Measurements from ENCODE around the gene COX7A2. TPM values are rescaled to one million over a fixed set of nuclear protein-coding genes. Genes with fewer than 3 reads are reported as not detected.

The COX7A2 gene
- total RNA-seq, 1 donor, result 49.3 TPM

- no peak for DNase-seq (ENCODE audit: low read depth in 2 of 3, low spot score in 2 of 3)
These were observed 21.3 kb downstream of the COX7A2 start for GRCh38 chr6:75222261-75222660.

GRCh38 chr6:75221116-75221515 is 22.5 kb downstream of the COX7A2 start:
- no peak for DNase-seq (ENCODE audit: low read depth in 2 of 3, low spot score in 2 of 3)

GRCh38 chr6:75220357-75220756 is 23.2 kb downstream of the COX7A2 start:
- DNase-seq (ENCODE audit: low read depth in 2 of 3, low spot score in 2 of 3), result no peak

- DNase-seq (ENCODE audit: low read depth in 2 of 3, low spot score in 2 of 3), result no peak
These were observed 24.3 kb downstream of the COX7A2 start for GRCh38 chr6:75219263-75219662.

GRCh38 chr6:75217193-75217592 is 26.4 kb downstream of the COX7A2 start:
- DNase-seq (ENCODE audit: low read depth in 2 of 3, low spot score in 2 of 3), result no peak

GRCh38 chr6:75215291-75215690 is 28.3 kb downstream of the COX7A2 start:
- no peak for DNase-seq (ENCODE audit: low read depth in 2 of 3, low spot score in 2 of 3)

- DNase-seq (ENCODE audit: low read depth in 2 of 3, low spot score in 2 of 3), result no peak
These were observed 29.9 kb downstream of the COX7A2 start for GRCh38 chr6:75213732-75214131.

- DNase-seq (ENCODE audit: low read depth in 2 of 3, low spot score in 2 of 3), result no peak
These were observed 30.5 kb downstream of the COX7A2 start for GRCh38 chr6:75213112-75213511.

- DNase-seq (ENCODE audit: low read depth in 2 of 3, low spot score in 2 of 3), result no peak
These were observed 31.5 kb downstream of the COX7A2 start for GRCh38 chr6:75211920-75212590.

GRCh38 chr6:75210885-75211739 is 32.5 kb downstream of the COX7A2 start:
- DNase-seq (ENCODE audit: low read depth in 2 of 3, low spot score in 2 of 3), result peak; percentile 39 to 85 (median 65)

- DNase-seq (ENCODE audit: low read depth in 2 of 3, low spot score in 2 of 3), result no peak
These were observed 34.3 kb downstream of the COX7A2 start for GRCh38 chr6:75209184-75209723.

- DNase-seq (ENCODE audit: low read depth in 2 of 3, low spot score in 2 of 3), result peak; percentile 54 to 88 (median 82)
These were observed 35.1 kb downstream of the COX7A2 start for GRCh38 chr6:75208298-75209183.

GRCh38 chr6:75206576-75207342 is 36.8 kb downstream of the COX7A2 start:
- DNase-seq (ENCODE audit: low read depth in 2 of 3, low spot score in 2 of 3), result no peak

GRCh38 chr6:75205776-75206575 is 37.6 kb downstream of the COX7A2 start, which contains the start of gene COL12A1:
TSS of gene COL12A1 (minus strand) at chr6:75206053. CDS start at chr6:75202792, 3,261 bp downstream.
- DNase-seq (ENCODE audit: low read depth in 2 of 3, low spot score in 2 of 3), result peak in 1 of 3 donors; percentile 20

- peak in 1 of 3 donors; percentile 14 for DNase-seq (ENCODE audit: low read depth in 2 of 3, low spot score in 2 of 3)
These were observed 38.4 kb downstream of the COX7A2 start for GRCh38 chr6:75204959-75205775.

- DNase-seq (ENCODE audit: low read depth in 2 of 3, low spot score in 2 of 3), result peak in 2 of 3 donors; percentile 58 to 69
These were observed 39.2 kb downstream of the COX7A2 start for GRCh38 chr6:75204217-75204958.

- DNase-seq (ENCODE audit: low read depth in 2 of 3, low spot score in 2 of 3), result no peak
These were observed 39.9 kb downstream of the COX7A2 start for GRCh38 chr6:75203721-75204120.

Measured in hematopoietic multipotent progenitor cell (in vitro differentiated cells).